ENCODE measurements around the gene EGR4.

DNA sequence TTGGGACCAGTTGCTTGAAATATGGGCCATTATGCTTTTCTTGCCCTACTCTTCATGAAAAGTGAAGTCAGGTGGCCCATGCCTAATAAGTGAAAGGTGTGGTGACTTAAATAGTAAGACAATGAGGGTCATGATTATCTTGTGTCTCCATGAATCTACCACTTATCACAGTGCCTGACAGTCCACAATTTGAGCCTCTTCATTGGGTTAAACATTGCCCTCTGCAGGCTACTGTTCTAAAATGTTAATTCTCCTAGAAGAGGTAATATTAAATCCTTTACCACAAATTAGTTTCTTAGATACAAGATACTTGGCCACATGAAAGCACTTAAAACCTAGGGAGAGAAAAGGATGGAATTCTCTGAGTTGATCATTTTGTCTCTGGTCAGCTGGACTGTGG is 4.0 kb downstream of the EGR4 start:
- no peak for TF ChIP-seq EZH2 (IDR thresholded peaks at IDR 0.05; ENCODE audit: insufficient read depth, low read length)
- TF ChIP-seq, protein P1, sequence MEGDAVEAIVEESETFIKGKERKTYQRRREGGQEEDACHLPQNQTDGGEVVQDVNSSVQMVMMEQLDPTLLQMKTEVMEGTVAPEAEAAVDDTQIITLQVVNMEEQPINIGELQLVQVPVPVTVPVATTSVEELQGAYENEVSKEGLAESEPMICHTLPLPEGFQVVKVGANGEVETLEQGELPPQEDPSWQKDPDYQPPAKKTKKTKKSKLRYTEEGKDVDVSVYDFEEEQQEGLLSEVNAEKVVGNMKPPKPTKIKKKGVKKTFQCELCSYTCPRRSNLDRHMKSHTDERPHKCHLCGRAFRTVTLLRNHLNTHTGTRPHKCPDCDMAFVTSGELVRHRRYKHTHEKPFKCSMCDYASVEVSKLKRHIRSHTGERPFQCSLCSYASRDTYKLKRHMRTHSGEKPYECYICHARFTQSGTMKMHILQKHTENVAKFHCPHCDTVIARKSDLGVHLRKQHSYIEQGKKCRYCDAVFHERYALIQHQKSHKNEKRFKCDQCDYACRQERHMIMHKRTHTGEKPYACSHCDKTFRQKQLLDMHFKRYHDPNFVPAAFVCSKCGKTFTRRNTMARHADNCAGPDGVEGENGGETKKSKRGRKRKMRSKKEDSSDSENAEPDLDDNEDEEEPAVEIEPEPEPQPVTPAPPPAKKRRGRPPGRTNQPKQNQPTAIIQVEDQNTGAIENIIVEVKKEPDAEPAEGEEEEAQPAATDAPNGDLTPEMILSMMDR (IDR thresholded peaks at IDR 0.05; ENCODE audit: insufficient read depth, low read depth, low read length): no peak

Data from astrocyte (in vitro differentiated cells and primary cell).